Erythroblast (primary cell): ENCODE measurements around the gene HORMAD2.

Source experiments
- DNase-seq, 2 experiments: peaks; one replicate each; lab custom pipeline; 2025; lab: John Stamatoyannopoulos, UW
- GATA1 ChIP-seq: IDR thresholded peaks from 2 replicates; pipeline ENCODE4 v1.6.1; 2011; ENCODE audit warnings: low read depth, mild to moderate bottlenecking, control low read depth, low read length, moderate library complexity
- POLR2A ChIP-seq: IDR thresholded peaks from 2 replicates; pipeline ENCODE4 v1.6.1; 2011; ENCODE audit warnings: mild to moderate bottlenecking, low read length

HORMAD2 gene

GRCh38 chr22:30225220-30225927 lies 145.1 kb downstream of the HORMAD2 start:
- TF ChIP-seq POLR2A = no peak
- TF ChIP-seq GATA1 = no peak
- no peak for DNase-seq

DNA sequence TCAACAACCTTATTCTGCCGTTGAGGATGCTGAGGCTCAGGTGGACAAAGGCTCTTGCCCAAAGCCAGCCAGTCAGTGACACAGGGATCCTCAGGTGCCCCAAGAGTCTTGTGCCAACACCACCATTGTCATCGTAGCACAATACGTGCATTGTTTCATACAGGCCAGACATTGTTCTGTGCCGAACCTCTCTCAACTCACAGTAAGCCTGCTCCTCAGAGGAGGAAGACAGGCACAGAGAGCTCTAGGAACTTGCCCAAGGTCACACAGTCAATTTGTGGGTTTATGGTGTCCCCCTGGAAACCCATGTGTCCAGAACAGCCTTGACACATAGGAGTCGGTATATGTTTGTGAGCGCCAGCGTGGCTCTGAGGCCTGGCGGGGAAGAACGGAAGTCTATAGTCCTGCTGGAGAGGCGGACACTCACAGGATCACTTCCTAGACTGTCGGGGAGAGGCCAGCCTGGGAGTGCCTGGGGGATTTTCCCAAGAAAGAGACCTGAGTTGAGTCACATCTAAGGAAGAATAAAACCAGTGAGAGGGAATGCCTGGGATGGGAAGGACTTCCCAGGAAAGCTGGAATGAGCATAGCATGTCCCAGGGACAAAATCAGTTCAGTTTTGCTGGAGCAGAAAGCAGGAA lies 146.0 kb downstream of the HORMAD2 start:
- no peak for DNase-seq
- TF ChIP-seq POLR2A (no peak), GATA1 (no peak)
